ENCODE results near the gene ALOX5.

Gene ALOX5

DNA sequence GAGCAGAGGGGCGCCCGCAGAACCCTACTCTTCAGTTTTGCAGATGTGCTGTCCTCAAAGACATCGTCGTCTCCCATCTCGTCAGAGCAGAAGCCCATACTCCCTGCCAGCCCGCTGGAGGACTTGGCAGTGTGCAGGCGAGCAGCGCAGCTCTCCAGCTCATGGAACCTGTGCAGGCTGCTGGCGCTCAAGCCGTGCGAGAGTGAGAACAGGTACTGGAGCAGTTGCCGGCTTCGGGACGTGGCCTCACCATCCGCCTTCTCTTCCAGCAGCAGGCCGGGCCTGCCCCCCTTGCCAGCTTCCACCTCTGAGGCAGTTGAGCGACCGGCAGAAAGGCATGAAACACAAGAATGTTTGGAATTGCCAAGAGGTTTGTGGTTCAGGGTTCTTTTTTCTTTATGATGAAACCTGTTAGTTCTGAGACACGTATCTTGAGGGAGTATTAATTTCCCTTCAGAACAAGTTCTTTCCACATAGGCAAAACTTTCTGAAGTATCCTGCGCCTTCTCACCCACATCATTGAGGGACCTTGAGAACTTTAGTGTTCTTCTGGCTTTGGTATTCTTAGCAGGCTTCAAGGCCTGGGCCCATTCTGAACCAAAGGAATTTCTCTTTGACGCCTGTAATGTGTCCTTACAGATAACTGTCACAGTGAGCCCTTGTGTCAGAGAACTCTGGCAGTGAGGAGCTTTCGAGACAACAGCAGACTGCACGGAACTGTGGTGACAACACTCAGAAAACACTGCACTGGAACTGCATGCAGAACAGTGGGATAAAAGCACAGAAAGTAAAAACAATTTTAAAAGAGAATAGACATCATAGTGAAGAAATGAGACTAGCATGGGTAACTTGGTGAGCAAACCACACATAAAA is 89.5 kb downstream of the ALOX5 start:
- DNase-seq = no peak
- H2AFZ ChIP-seq (ENCODE audit: low read depth, low read length) = no peak overlapping the region
- H2BK120ac ChIP-seq (ENCODE audit: low read depth, low read length) = no peak overlapping the region
- H2AK5ac ChIP-seq (ENCODE audit: low read length, severe bottlenecking) = no peak overlapping the region
- no peak overlapping the region for H3K9ac ChIP-seq (ENCODE audit: low read length)
- H2BK5ac ChIP-seq (ENCODE audit: low read depth, low read length, poor library complexity, severe bottlenecking) = no peak overlapping the region
- H3K18ac ChIP-seq (ENCODE audit: low read depth in 1 of 2, low read length in 2 of 2) = no peak overlapping the region
- H3K4ac ChIP-seq (ENCODE audit: low read depth in 1 of 2, low read length in 2 of 2) = no peak overlapping the region
- no peak overlapping the region for H3K27ac ChIP-seq (ENCODE audit: low read length, poor library complexity, severe bottlenecking)
- no peak overlapping the region for H4K8ac ChIP-seq (ENCODE audit: low read length)
- no peak overlapping the region for H3K14ac ChIP-seq (ENCODE audit: low read length in 2 of 2)
- H3K4me3 ChIP-seq (ENCODE audit: insufficient read depth in 1 of 2, low read depth in 1 of 2, low read length in 2 of 2) = no peak overlapping the region
- peaks cover 14% of the 10 kb centered on the region for H3K79me1 ChIP-seq (replicated peaks; ENCODE audit: low read length, poor library complexity, severe bottlenecking)
- no peaks in the 10 kb centered on the region for H3K27me3 ChIP-seq (ENCODE audit: control insufficient read depth in 1 of 2, insufficient read depth in 1 of 2, low read length in 2 of 2)
- peak overlapping the region; percentile 21 for H4K91ac ChIP-seq (ENCODE audit: low read length)
- no peaks in the 10 kb centered on the region for H3K9me3 ChIP-seq (ENCODE audit: control insufficient read depth, low read length)
- H3K4me2 ChIP-seq (ENCODE audit: low read length, poor library complexity, severe bottlenecking) = no peak overlapping the region
- H3K23ac ChIP-seq (ENCODE audit: low read length in 2 of 2) = no peak overlapping the region
- H2BK12ac ChIP-seq (ENCODE audit: low read length in 2 of 2) = no peak overlapping the region
- peaks cover 12 to 32% of the 10 kb centered on the region in 2 experiments for H3K36me3 ChIP-seq (ENCODE audit: control insufficient read depth in 1 of 2, insufficient read depth in 2 of 2, low read depth in 1 of 2, low read length in 2 of 2)
- H3K4me1 ChIP-seq (ENCODE audit: control insufficient read depth, insufficient read depth, low read depth, low read length) = peaks cover 8% of the 10 kb centered on the region
- no peak overlapping the region for H2BK15ac ChIP-seq (ENCODE audit: low read depth, poor library complexity, severe bottlenecking)
- WGBS = 93% methylated on average over 22 of the region's 23 CpGs

DNA sequence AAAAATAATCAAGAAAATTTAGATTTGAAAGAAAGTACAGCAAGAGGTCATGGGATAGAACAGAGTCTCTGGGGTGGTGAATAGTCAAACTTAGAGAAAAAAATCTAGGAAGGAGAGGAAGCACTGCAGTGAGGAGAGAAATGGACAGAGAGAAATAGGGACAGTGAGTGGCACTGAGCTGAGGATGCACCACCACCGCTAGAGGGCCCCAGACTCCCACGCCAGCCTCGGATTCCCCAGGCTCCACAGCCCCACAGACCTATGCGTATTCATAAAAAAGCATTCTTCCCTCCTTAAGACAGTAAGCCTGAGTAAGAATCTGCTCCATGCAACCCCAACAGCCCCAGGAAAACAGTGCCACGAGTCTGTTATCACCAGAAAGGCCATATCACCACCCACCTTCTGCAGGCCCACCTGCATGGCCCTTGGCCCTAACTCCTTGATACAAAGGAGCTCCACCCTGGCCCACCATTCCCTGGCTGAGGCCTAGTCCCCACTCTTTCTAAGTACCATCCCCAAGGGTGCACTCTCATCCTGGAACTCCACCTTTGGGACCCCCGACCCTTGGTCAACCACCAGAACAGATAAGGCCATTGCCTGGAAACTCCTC is 91.0 kb downstream of the ALOX5 start:
- H2AFZ ChIP-seq (ENCODE audit: low read depth, low read length) = peak overlapping the region; percentile 5
- no peak overlapping the region for H2BK12ac ChIP-seq (ENCODE audit: low read length in 2 of 2)
- peaks cover 15% of the 10 kb centered on the region for H3K79me1 ChIP-seq (replicated peaks; ENCODE audit: low read length, poor library complexity, severe bottlenecking)
- no peak overlapping the region for H3K23ac ChIP-seq (ENCODE audit: low read length in 2 of 2)
- no peak overlapping the region for H3K4ac ChIP-seq (ENCODE audit: low read depth in 1 of 2, low read length in 2 of 2)
- no peak overlapping the region for H2BK120ac ChIP-seq (ENCODE audit: low read depth, low read length)
- H3K18ac ChIP-seq (ENCODE audit: low read depth in 1 of 2, low read length in 2 of 2) = no peak overlapping the region
- H3K27me3 ChIP-seq (ENCODE audit: control insufficient read depth in 1 of 2, insufficient read depth in 1 of 2, low read length in 2 of 2) = no peaks in the 10 kb centered on the region
- H4K8ac ChIP-seq (ENCODE audit: low read length) = peak overlapping the region; percentile 50
- H2BK15ac ChIP-seq (ENCODE audit: low read depth, poor library complexity, severe bottlenecking) = no peak overlapping the region
- H3K4me1 ChIP-seq (ENCODE audit: control insufficient read depth, insufficient read depth, low read depth, low read length) = peaks cover 8% of the 10 kb centered on the region
- H3K36me3 ChIP-seq (ENCODE audit: control insufficient read depth in 1 of 2, insufficient read depth in 2 of 2, low read depth in 1 of 2, low read length in 2 of 2) = peaks cover 8 to 16% of the 10 kb centered on the region in 2 experiments
- H3K9ac ChIP-seq (ENCODE audit: low read length) = peak overlapping the region; percentile 36
- H4K91ac ChIP-seq (ENCODE audit: low read length) = no peak overlapping the region
- no peaks in the 10 kb centered on the region for H3K9me3 ChIP-seq (ENCODE audit: control insufficient read depth, low read length)
- H3K4me3 ChIP-seq (ENCODE audit: insufficient read depth in 1 of 2, low read depth in 1 of 2, low read length in 2 of 2) = no peak overlapping the region
- H2AK5ac ChIP-seq (ENCODE audit: low read length, severe bottlenecking) = no peak overlapping the region
- no peak overlapping the region for H3K27ac ChIP-seq (ENCODE audit: low read length, poor library complexity, severe bottlenecking)
- no peak overlapping the region for H3K4me2 ChIP-seq (ENCODE audit: low read length, poor library complexity, severe bottlenecking)
- 23% methylated on average over 6 of the region's 6 CpGs for WGBS
- no peak overlapping the region for H2BK5ac ChIP-seq (ENCODE audit: low read depth, low read length, poor library complexity, severe bottlenecking)
- peak; percentile 71 for DNase-seq
- H3K14ac ChIP-seq (ENCODE audit: low read length in 2 of 2) = no peak overlapping the region

DNA sequence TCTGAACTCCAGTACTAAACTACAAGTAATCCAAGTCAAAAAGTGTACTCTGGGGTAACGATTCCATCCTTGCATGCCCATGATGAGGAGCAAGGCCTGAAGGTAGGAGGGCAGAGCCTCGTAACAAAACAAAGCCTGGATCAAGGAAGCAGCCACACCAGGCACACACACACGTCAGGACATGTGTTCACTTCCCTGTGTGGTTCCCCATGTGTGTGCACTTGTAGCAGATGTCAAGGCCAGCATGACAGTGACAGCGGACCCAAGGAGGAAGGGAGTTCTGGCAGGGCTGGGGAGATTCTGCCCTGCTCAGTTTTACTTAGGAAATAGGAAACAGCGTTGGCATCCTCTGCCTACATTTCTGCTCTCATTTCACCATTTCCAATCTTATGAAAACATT is 92.8 kb downstream of the ALOX5 start:
- Histone ChIP-seq H2BK12ac (ENCODE audit: low read length in 2 of 2) (no peak overlapping the region), H3K27me3 (ENCODE audit: control insufficient read depth in 1 of 2, insufficient read depth in 1 of 2, low read length in 2 of 2) (no peaks in the 10 kb centered on the region), H2AFZ (ENCODE audit: low read depth, low read length) (no peak overlapping the region), H2BK15ac (ENCODE audit: low read depth, poor library complexity, severe bottlenecking) (no peak overlapping the region), H3K18ac (ENCODE audit: low read depth in 1 of 2, low read length in 2 of 2) (no peak overlapping the region), H3K36me3 (ENCODE audit: control insufficient read depth in 1 of 2, insufficient read depth in 2 of 2, low read depth in 1 of 2, low read length in 2 of 2) (peaks cover 4 to 5% of the 10 kb centered on the region in 2 experiments), H2AK5ac (ENCODE audit: low read length, severe bottlenecking) (no peak overlapping the region), H3K4ac (ENCODE audit: low read depth in 1 of 2, low read length in 2 of 2) (no peak overlapping the region), H2BK120ac (ENCODE audit: low read depth, low read length) (no peak overlapping the region), H3K4me3 (ENCODE audit: insufficient read depth in 1 of 2, low read depth in 1 of 2, low read length in 2 of 2) (no peak overlapping the region), H3K79me1 (replicated peaks; ENCODE audit: low read length, poor library complexity, severe bottlenecking) (peaks cover 21% of the 10 kb centered on the region), H3K9me3 (ENCODE audit: control insufficient read depth, low read length) (no peaks in the 10 kb centered on the region), H4K91ac (ENCODE audit: low read length) (no peak overlapping the region), H4K8ac (ENCODE audit: low read length) (no peak overlapping the region), H3K23ac (ENCODE audit: low read length in 2 of 2) (no peak overlapping the region), H3K14ac (ENCODE audit: low read length in 2 of 2) (no peak overlapping the region), H3K4me2 (ENCODE audit: low read length, poor library complexity, severe bottlenecking) (no peak overlapping the region), H3K27ac (ENCODE audit: low read length, poor library complexity, severe bottlenecking) (no peak overlapping the region), H3K9ac (ENCODE audit: low read length) (no peak overlapping the region), H3K4me1 (ENCODE audit: control insufficient read depth, insufficient read depth, low read depth, low read length) (peaks cover 8% of the 10 kb centered on the region), H2BK5ac (ENCODE audit: low read depth, low read length, poor library complexity, severe bottlenecking) (no peak overlapping the region)
- no peak for DNase-seq
- WGBS = 94% methylated on average over 5 of the region's 5 CpGs

DNA sequence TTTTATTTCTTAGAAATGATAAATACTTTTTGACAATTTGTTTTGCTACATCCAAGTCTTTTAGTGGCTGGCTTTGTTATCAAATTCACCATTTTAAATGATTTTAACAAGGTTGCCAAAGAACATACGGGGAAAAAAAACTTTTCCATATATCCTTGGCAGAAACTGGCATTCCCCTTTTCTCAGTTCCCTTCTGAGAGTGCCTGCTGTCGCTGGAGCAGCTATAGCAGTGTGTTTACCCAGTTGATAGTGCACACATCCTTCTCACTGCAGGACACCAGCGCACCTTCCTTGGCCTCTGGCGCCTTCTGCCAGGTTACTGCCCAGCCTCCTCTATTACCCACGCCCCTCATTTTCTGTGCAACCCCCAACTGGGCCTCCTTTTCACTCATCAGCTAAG is 94.1 kb downstream of the ALOX5 start:
- H3K9me3 ChIP-seq (ENCODE audit: control insufficient read depth, low read length) = no peaks in the 10 kb centered on the region
- H3K14ac ChIP-seq (ENCODE audit: low read length in 2 of 2) = peak overlapping the region in 1 of 2 experiments; percentile 26
- H3K4me1 ChIP-seq (ENCODE audit: control insufficient read depth, insufficient read depth, low read depth, low read length) = peaks cover 8% of the 10 kb centered on the region
- H3K4ac ChIP-seq (ENCODE audit: low read depth in 1 of 2, low read length in 2 of 2) = no peak overlapping the region
- H3K36me3 ChIP-seq (ENCODE audit: control insufficient read depth in 1 of 2, insufficient read depth in 2 of 2, low read depth in 1 of 2, low read length in 2 of 2) = peaks cover 3% of the 10 kb centered on the region in 2 experiments
- no peak overlapping the region for H3K27ac ChIP-seq (ENCODE audit: low read length, poor library complexity, severe bottlenecking)
- H3K79me1 ChIP-seq (replicated peaks; ENCODE audit: low read length, poor library complexity, severe bottlenecking) = peaks cover 23% of the 10 kb centered on the region
- WGBS = 72% methylated on average over 5 of the region's 5 CpGs
- H3K4me2 ChIP-seq (ENCODE audit: low read length, poor library complexity, severe bottlenecking) = no peak overlapping the region
- H2BK5ac ChIP-seq (ENCODE audit: low read depth, low read length, poor library complexity, severe bottlenecking) = no peak overlapping the region
- no peak overlapping the region for H3K9ac ChIP-seq (ENCODE audit: low read length)
- no peak overlapping the region for H2BK12ac ChIP-seq (ENCODE audit: low read length in 2 of 2)
- no peak overlapping the region for H2AFZ ChIP-seq (ENCODE audit: low read depth, low read length)
- no peak overlapping the region for H4K91ac ChIP-seq (ENCODE audit: low read length)
- no peak overlapping the region for H3K4me3 ChIP-seq (ENCODE audit: insufficient read depth in 1 of 2, low read depth in 1 of 2, low read length in 2 of 2)
- H2BK120ac ChIP-seq (ENCODE audit: low read depth, low read length) = no peak overlapping the region
- DNase-seq = no peak
- no peaks in the 10 kb centered on the region for H3K27me3 ChIP-seq (ENCODE audit: control insufficient read depth in 1 of 2, insufficient read depth in 1 of 2, low read length in 2 of 2)
- H3K18ac ChIP-seq (ENCODE audit: low read depth in 1 of 2, low read length in 2 of 2) = no peak overlapping the region
- H2AK5ac ChIP-seq (ENCODE audit: low read length, severe bottlenecking) = no peak overlapping the region
- no peak overlapping the region for H2BK15ac ChIP-seq (ENCODE audit: low read depth, poor library complexity, severe bottlenecking)
- H3K23ac ChIP-seq (ENCODE audit: low read length in 2 of 2) = no peak overlapping the region
- H4K8ac ChIP-seq (ENCODE audit: low read length) = no peak overlapping the region

Data from mesenchymal stem cell (in vitro differentiated cells and primary cell).